ENCODE measurements around the gene PSMB7. TPM values are rescaled to one million over a fixed set of nuclear protein-coding genes. Genes with fewer than 3 reads are reported as not detected.

PSMB7 gene
- total and polyA plus RNA-seq, 2 of the 8 experiments (the other 6 are each of a cell fraction or from before 2014, with no cell fraction given) = 222 to 357 TPM

DNA sequence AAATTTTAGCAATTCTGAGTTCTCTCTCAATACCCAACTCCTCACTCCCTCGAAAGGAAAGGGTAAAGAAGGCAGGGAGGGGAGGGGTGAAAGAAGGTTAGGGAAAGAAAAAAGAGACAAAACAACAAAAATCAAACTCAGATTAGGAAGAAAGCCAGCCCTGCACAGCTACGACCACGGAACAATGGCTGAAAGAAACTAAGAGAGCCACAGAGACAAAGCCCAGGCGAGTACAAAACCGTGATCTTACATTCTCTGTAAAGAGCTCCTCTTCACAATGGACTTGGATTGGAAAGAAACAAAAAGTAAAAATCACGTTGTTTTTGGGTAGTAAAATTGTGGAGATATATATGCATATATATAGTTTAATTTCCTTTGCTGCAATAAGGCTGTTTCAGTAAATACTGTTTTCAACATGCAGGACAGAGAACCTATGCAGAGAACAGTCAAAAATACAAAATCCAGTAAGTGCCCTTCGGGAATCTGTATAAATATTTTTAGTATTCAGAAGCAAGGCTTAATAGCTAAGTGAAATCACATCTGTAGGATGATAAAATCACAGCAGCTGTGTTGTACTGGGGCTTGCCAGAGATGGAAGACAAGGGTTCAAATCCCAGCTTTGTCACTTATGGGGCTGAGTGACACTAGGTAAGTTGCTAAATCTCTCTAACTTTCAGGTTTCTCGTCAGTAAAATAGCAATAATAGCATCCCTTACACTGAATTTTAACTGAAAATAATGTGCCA, 16.9 kb downstream of the PSMB7 start:
- Histone ChIP-seq H3K23ac (ENCODE audit: insufficient read length) (no peak overlapping the region), H3K9me3 (ENCODE audit: insufficient read depth in 2 of 2, low read depth in 1 of 2, low read length in 1 of 2) (no peaks in the 10 kb centered on the region), H2BK15ac (ENCODE audit: low read length) (no peak overlapping the region), H3K4ac (replicated peaks; ENCODE audit: insufficient read length, low read depth, low read length) (no peak overlapping the region), H3K27me3 (replicated peaks in 1 of 4; ENCODE audit: control insufficient read depth in 3 of 4, extremely low read depth in 1 of 4, insufficient read depth in 3 of 4, low read length in 3 of 4) (no peaks in the 10 kb centered on the region), H3K23me2 (ENCODE audit: low read depth, low read length) (no peaks in the 10 kb centered on the region), H2BK5ac (ENCODE audit: low read depth, low read length) (no peak overlapping the region), H2BK12ac (ENCODE audit: low read depth, low read length) (no peak overlapping the region), H3K36me3 (ENCODE audit: control insufficient read depth in 2 of 4, insufficient read depth in 4 of 4, low read length in 3 of 4) (peaks cover 3 to 20% (median 8%) of the 10 kb centered on the region in 4 experiments; a peak in 6 of 8 replicates), H3K14ac (ENCODE audit: insufficient read length) (no peak overlapping the region), H3K79me1 (ENCODE audit: low read depth, low read length) (peaks cover 12% of the 10 kb centered on the region), H3K79me2 (ENCODE audit: control insufficient read depth in 1 of 2, insufficient read depth in 2 of 2, low read length in 2 of 2) (peaks cover 0 to 80% of the 10 kb centered on the region in 2 experiments; a peak in 3 of 4 replicates), H4K20me1 (replicated peaks in 1 of 2; ENCODE audit: control insufficient read depth in 1 of 2, insufficient read depth in 2 of 2, low read length in 2 of 2) (peaks cover 15 to 18% of the 10 kb centered on the region in 2 experiments), H4K91ac (replicated peaks; ENCODE audit: insufficient read length, low read length) (no peak overlapping the region), H2AFZ (ENCODE audit: low read length) (no peak overlapping the region), H2BK120ac (replicated peaks; ENCODE audit: low read depth, low read length) (no peak overlapping the region), H4K5ac (ENCODE audit: insufficient read length, low read depth, low read length) (no peak overlapping the region), H4K8ac (ENCODE audit: extremely low read depth, insufficient read depth, low read length) (no peak overlapping the region), H3K9ac (replicated peaks in 1 of 4; ENCODE audit: extremely low read depth in 1 of 4, low read depth in 3 of 4, low read length in 3 of 4) (no peak overlapping the region), H3K56ac (replicated peaks; ENCODE audit: insufficient read length, low read depth, low read length) (no peak overlapping the region), H2AK5ac (ENCODE audit: low read depth, low read length) (no peak overlapping the region), H3K4me2 (ENCODE audit: insufficient read depth in 1 of 2, low read depth in 2 of 2, low read length in 2 of 2) (no peak overlapping the region), H3K27ac (ENCODE audit: low read depth, low read length) (no peak overlapping the region), H3K4me3 (ENCODE audit: extremely low read depth in 1 of 4, insufficient read depth in 2 of 4, low read depth in 3 of 4, low read length in 4 of 4) (no peak overlapping the region), H2BK20ac (ENCODE audit: low read length) (no peak overlapping the region), H3K18ac (ENCODE audit: extremely low read depth, low read length) (no peak overlapping the region), H3K4me1 (replicated peaks in 1 of 4; ENCODE audit: control insufficient read depth in 3 of 4, insufficient read depth in 4 of 4, low read length in 3 of 4) (peaks cover 3 to 14% (median 12%) of the 10 kb centered on the region in 4 experiments)
- ChIA-PET POLR2A (ENCODE audit: partially characterized antibody) (interaction anchor here (0.9 kb wide), 1 partner anchor 272 kb away, joined by 3 read pairs; no protein-coding TSS in a partner anchor), CTCF (ENCODE audit: partially characterized antibody) (interaction anchor here (1.2 to 21.3 kb wide), 4 partner anchors 9 to 83 kb away, joined by 3 to 330 read pairs (median 27); partner anchors contain the start of gene PSMB7)
- WGBS, 2 experiments (ENCODE audit: extremely low coverage in 1 of 2, insufficient coverage in 1 of 2, insufficient read length in 1 of 2, insufficient replicate concordance in 2 of 2, low coverage in 1 of 2, low lambda C conversion rate in 2 of 2, missing lambda C conversion rate in 1 of 2) = 88% methylated on average over 8 of the region's 8 CpGs; no CpG with 5 or more reads in 1 of the 2 experiments
- no peak for DNase-seq (ENCODE audit: low read depth in 1 of 2, low spot score in 2 of 2)
- FAIRE-seq = no peak
- TF ChIP-seq TBP (IDR thresholded peaks at IDR 0.05; ENCODE audit: low read depth, low read length) = no peak
- no peak for TF ChIP-seq POLR2A (IDR thresholded peaks at IDR 0.05; ENCODE audit: control extremely low read depth in 1 of 2, low read depth in 2 of 2, low read length in 2 of 2)
- no peak for TF ChIP-seq HDAC2 (IDR thresholded peaks at IDR 0.05; ENCODE audit: borderline replicate concordance in 1 of 2, low read depth in 2 of 2, low read length in 2 of 2)
- TF ChIP-seq SIRT6 (IDR thresholded peaks at IDR 0.05; ENCODE audit: low read length) = no peak

All from H1 (cell line).